Uterus (tissue), 2 donors: ENCODE measurements around the gene UNC13D.

Experiments
- POLR2A ChIP-seq, 2 donors: fragments of 450-650 bp; IDR thresholded peaks; one replicate each; pipeline ENCODE4 v1.6.1; 2016; ENCODE audit warnings: antibody characterized with exemption in 2 of 2, mild to moderate bottlenecking in 1 of 2, moderate library complexity in 1 of 2
- TF ChIP-seq, protein P1 (sequence below), 4 experiments: fragments of 200-600 bp in 2 of 4; fragments of 450-650 bp in 2 of 4; sonication (generic) in 2 of 4; IDR thresholded peaks; one replicate each; pipeline ENCODE4 v1.5.1; 2016 to 2019; ENCODE audit warnings: antibody characterized with exemption in 4 of 4, mild to moderate bottlenecking in 2 of 4, moderate library complexity in 1 of 4

DNA sequence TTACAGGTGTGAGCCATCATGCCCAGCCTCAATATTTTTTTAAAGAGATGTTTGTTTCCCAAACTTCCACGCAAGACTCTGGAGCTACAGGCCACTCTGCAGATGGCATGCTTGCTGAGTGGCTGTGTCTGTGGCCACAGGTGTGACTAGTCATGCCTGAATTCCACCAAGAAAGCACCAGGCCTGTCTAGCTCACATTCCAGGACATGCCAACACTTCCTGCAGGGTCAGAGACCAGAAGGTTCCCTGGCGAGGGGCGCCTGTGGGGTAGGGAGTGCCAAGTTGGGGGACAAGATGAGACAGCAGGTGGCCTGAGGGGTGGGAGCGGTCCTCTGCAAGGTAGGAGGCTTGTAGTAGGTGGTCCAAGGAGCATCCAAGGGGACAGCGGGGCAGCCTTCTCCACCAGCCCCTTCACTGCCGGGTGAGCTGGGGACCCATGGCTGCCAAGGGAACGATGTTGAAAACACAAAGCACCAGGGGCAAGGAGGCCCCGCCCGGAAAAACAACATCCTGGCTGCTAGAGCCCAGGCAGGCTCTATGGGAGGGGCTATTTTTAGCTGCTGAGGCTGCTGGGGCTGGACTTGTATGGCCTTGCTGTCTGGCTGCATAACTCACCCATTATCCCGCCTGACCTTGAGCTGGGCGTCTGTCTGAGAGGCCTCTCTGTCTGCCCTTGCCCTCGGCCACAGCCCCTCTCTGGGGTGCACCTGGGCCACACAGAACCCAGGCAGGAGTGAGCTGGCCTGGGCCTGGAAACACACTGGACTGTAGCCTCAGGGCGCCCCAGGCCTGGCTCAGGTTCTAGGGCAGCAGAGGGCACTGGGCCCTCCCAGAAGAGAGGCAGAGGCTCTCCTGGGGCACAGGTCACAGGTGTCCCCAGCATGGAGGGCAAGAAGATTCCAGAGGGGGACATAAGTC is 28.5 kb upstream of the UNC13D start:
- TF ChIP-seq, protein P1, sequence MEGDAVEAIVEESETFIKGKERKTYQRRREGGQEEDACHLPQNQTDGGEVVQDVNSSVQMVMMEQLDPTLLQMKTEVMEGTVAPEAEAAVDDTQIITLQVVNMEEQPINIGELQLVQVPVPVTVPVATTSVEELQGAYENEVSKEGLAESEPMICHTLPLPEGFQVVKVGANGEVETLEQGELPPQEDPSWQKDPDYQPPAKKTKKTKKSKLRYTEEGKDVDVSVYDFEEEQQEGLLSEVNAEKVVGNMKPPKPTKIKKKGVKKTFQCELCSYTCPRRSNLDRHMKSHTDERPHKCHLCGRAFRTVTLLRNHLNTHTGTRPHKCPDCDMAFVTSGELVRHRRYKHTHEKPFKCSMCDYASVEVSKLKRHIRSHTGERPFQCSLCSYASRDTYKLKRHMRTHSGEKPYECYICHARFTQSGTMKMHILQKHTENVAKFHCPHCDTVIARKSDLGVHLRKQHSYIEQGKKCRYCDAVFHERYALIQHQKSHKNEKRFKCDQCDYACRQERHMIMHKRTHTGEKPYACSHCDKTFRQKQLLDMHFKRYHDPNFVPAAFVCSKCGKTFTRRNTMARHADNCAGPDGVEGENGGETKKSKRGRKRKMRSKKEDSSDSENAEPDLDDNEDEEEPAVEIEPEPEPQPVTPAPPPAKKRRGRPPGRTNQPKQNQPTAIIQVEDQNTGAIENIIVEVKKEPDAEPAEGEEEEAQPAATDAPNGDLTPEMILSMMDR (IDR thresholded peaks at IDR 0.05) = peak in 1 of 4 experiments; percentile 8
- peak in 1 of 2 donors; percentile 32 for TF ChIP-seq POLR2A (IDR thresholded peaks at IDR 0.05)
